GM12892 (cell line): ENCODE data around the gene SPTBN1.

Experiments used
- POLR2A ChIP-seq: IDR thresholded peaks from 2 replicates; pipeline ENCODE4 v1.6.1; 2011; ENCODE audit warnings: low read depth, low read length, control low read depth
- POLR2AphosphoS5 ChIP-seq: IDR thresholded peaks from 2 replicates; pipeline ENCODE4 v1.6.1; 2011; ENCODE audit warnings: low read depth, low read length, control low read depth
- TAF1 ChIP-seq: IDR thresholded peaks from 2 replicates; pipeline ENCODE4 v1.6.1; 2011; ENCODE audit warnings: low read depth, mild to moderate bottlenecking, control low read depth, low read length, borderline replicate concordance

- TF ChIP-seq POLR2A (no peak), POLR2AphosphoS5 (no peak), TAF1 (no peak)
These were observed 69.2 kb downstream of the SPTBN1 start for GRCh38 chr2:54525321-54525720.
